Measurements from ENCODE around the gene UMPS. TPM values are rescaled to one million over a fixed set of nuclear protein-coding genes. Genes with fewer than 3 reads are reported as not detected.
A peak's percentile ranks its signal among the peaks of the same experiment; 100 is the strongest.

The UMPS gene
- polyA plus RNA-seq, 1 donor (not counting 4 experiments of a cell fraction or from before 2014, with no cell fraction given), result 53.7 TPM

DNA sequence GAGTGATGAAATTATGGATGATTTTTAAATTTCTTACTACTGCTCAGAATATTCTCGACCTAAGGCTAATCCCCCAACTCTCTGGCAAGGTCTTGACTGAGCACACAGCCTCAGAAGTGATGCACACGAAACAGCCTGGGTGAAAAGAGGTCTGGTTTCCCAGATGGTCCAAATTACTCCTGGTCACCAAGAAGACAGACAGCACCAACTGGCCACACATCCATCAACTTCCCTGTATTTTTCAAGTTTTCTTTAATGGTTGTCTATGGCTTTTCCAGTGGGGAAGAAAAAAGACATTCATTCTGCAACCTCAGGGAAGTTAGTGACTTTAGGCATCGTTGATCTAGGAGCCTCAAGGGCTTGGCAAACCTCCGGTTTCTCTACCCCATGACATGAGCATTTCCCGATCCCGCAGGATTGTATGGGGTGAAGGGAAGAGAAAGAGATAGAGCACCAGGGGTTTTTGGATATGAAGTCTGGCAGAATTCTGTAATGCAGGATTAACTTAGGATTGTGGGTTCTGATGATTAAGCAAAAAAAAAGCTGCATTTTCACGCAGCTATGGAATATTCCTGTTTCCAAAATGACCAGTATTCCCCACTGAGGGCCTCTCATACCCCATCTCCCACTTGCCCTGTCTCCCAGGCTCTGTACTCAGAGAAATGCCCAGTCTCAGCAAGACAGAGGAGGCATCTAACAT, 62.2 kb downstream of the UMPS start:
- Histone ChIP-seq H3K4me3 (ENCODE audit: control insufficient read depth in 2 of 3, extremely low read depth in 1 of 3, insufficient read depth in 2 of 3, low read depth in 1 of 3, low read length in 3 of 3) (no peak overlapping the region), H3K4me2 (ENCODE audit: control insufficient read depth, extremely low read depth, insufficient read depth, low read depth, low read length) (peak overlapping the region; percentile 78), H3K9me3 (ENCODE audit: control insufficient read depth, low read depth, low read length) (no peaks in the 10 kb centered on the region), H3K9ac (ENCODE audit: control insufficient read depth, extremely low read depth, insufficient read depth, low read length) (peak overlapping the region; percentile 31), H2AFZ (ENCODE audit: control insufficient read depth, low read length) (no peak overlapping the region), H3K79me2 (ENCODE audit: control insufficient read depth, insufficient read depth, low read length) (peaks cover 11% of the 10 kb centered on the region), H3K4me1 (ENCODE audit: control insufficient read depth, extremely low read depth, insufficient read depth, low read length) (peaks cover 35% of the 10 kb centered on the region), H3K27ac (ENCODE audit: control insufficient read depth, insufficient read depth, low read length) (peak overlapping the region; percentile 87), H3K36me3 (ENCODE audit: control insufficient read depth in 2 of 2, extremely low read depth in 1 of 2, insufficient read depth in 2 of 2, low read length in 2 of 2) (peaks cover 8 to 35% of the 10 kb centered on the region in 2 experiments), H3K9me1 (ENCODE audit: control insufficient read depth, extremely low read depth, insufficient read depth, low read length) (no peaks in the 10 kb centered on the region), H3K27me3 (ENCODE audit: control insufficient read depth, extremely low read depth, insufficient read depth, low read length) (no peaks in the 10 kb centered on the region), H4K20me1 (ENCODE audit: control insufficient read depth, extremely low read depth, insufficient read depth, low read length) (peaks cover 7% of the 10 kb centered on the region)
- dilution Hi-C loops (cut with MboI; ENCODE audit: extremely low pct_ligation_motif_present, low sequenced_read_pairs), result no loop called here
- no peak for DNase-seq (ENCODE audit: low read depth, low spot score)
- TF ChIP-seq, protein P1, sequence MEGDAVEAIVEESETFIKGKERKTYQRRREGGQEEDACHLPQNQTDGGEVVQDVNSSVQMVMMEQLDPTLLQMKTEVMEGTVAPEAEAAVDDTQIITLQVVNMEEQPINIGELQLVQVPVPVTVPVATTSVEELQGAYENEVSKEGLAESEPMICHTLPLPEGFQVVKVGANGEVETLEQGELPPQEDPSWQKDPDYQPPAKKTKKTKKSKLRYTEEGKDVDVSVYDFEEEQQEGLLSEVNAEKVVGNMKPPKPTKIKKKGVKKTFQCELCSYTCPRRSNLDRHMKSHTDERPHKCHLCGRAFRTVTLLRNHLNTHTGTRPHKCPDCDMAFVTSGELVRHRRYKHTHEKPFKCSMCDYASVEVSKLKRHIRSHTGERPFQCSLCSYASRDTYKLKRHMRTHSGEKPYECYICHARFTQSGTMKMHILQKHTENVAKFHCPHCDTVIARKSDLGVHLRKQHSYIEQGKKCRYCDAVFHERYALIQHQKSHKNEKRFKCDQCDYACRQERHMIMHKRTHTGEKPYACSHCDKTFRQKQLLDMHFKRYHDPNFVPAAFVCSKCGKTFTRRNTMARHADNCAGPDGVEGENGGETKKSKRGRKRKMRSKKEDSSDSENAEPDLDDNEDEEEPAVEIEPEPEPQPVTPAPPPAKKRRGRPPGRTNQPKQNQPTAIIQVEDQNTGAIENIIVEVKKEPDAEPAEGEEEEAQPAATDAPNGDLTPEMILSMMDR (optimal IDR thresholded peaks at IDR 0.05 in 1 of 3, IDR thresholded peaks at IDR 0.05 in 1 of 3, conservative IDR thresholded peaks at IDR 0.05 in 1 of 3; ENCODE audit: extremely low read depth in 1 of 3, insufficient read depth in 2 of 3, low read length in 3 of 3), result no peak
- TF ChIP-seq EZH2 (IDR thresholded peaks at IDR 0.05; ENCODE audit: low read length), result no peak
- peak; percentile 70 for FAIRE-seq

GRCh38 chr3:124793054-124793739, 62.9 kb downstream of the UMPS start:
- DNase-seq (ENCODE audit: low read depth, low spot score) (peak; percentile 63), FAIRE-seq (peak; percentile 98)
- Histone ChIP-seq H3K36me3 (ENCODE audit: control insufficient read depth in 2 of 2, extremely low read depth in 1 of 2, insufficient read depth in 2 of 2, low read length in 2 of 2) (peaks cover 8 to 37% of the 10 kb centered on the region in 2 experiments), H3K9me3 (ENCODE audit: control insufficient read depth, low read depth, low read length) (no peaks in the 10 kb centered on the region), H3K4me1 (ENCODE audit: control insufficient read depth, extremely low read depth, insufficient read depth, low read length) (peaks cover 35% of the 10 kb centered on the region), H3K4me2 (ENCODE audit: control insufficient read depth, extremely low read depth, insufficient read depth, low read depth, low read length) (peak overlapping the region; percentile 44), H3K4me3 (ENCODE audit: control insufficient read depth in 2 of 3, extremely low read depth in 1 of 3, insufficient read depth in 2 of 3, low read depth in 1 of 3, low read length in 3 of 3) (no peak overlapping the region), H2AFZ (ENCODE audit: control insufficient read depth, low read length) (no peak overlapping the region), H3K79me2 (ENCODE audit: control insufficient read depth, insufficient read depth, low read length) (peaks cover 11% of the 10 kb centered on the region), H3K9me1 (ENCODE audit: control insufficient read depth, extremely low read depth, insufficient read depth, low read length) (no peaks in the 10 kb centered on the region), H3K27ac (ENCODE audit: control insufficient read depth, insufficient read depth, low read length) (peak overlapping the region; percentile 87), H3K27me3 (ENCODE audit: control insufficient read depth, extremely low read depth, insufficient read depth, low read length) (no peaks in the 10 kb centered on the region), H4K20me1 (ENCODE audit: control insufficient read depth, extremely low read depth, insufficient read depth, low read length) (peaks cover 7% of the 10 kb centered on the region), H3K9ac (ENCODE audit: control insufficient read depth, extremely low read depth, insufficient read depth, low read length) (peak overlapping the region; percentile 66)
- dilution Hi-C loops (cut with MboI; ENCODE audit: extremely low pct_ligation_motif_present, low sequenced_read_pairs), result no loop called here
- no peak for TF ChIP-seq EZH2 (IDR thresholded peaks at IDR 0.05; ENCODE audit: low read length)
- TF ChIP-seq, protein P1 (optimal IDR thresholded peaks at IDR 0.05 in 1 of 3, IDR thresholded peaks at IDR 0.05 in 1 of 3, conservative IDR thresholded peaks at IDR 0.05 in 1 of 3; ENCODE audit: extremely low read depth in 1 of 3, insufficient read depth in 2 of 3, low read length in 3 of 3), result no peak
